ENCODE data around the gene KMT2D. TPM values are rescaled to one million over a fixed set of nuclear protein-coding genes. Genes with fewer than 3 reads are reported as not detected.

The KMT2D gene
- total RNA-seq, 1 donor from 2014 or later: 106 TPM

GRCh38 chr12:49084438-49084837 lies 23.8 kb upstream of the KMT2D start:
- intact Hi-C loops (cut with DNase I): no loop called here

DNA sequence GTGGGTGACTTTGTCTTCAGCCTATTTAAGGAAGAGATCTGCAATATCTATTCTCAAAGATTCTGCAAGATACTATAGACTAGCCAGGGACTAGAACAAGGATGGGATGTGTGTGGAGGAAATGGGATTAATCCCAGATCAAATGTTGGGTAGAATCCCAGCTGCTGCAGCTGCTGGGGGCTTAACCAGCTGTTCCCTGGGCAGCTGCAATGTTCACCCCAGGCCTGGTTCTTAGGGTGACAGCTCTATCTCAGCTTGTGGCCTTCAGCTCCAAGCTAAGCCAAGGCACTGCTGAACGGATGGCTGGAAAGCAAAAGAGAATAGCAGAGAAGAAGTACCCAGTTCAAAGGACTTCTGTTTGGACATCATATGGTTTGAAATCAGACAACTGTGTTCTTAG lies 19.2 kb upstream of the KMT2D start:
- Histone ChIP-seq H3K4me3 (no peak overlapping the region), H3K9me3 (no peaks in the 10 kb centered on the region), H3K27ac (no peak overlapping the region), H3K4me1 (no peaks in the 10 kb centered on the region), H3K27me3 (no peaks in the 10 kb centered on the region), H3K36me3 (no peaks in the 10 kb centered on the region)
- TF ChIP-seq, protein P1, sequence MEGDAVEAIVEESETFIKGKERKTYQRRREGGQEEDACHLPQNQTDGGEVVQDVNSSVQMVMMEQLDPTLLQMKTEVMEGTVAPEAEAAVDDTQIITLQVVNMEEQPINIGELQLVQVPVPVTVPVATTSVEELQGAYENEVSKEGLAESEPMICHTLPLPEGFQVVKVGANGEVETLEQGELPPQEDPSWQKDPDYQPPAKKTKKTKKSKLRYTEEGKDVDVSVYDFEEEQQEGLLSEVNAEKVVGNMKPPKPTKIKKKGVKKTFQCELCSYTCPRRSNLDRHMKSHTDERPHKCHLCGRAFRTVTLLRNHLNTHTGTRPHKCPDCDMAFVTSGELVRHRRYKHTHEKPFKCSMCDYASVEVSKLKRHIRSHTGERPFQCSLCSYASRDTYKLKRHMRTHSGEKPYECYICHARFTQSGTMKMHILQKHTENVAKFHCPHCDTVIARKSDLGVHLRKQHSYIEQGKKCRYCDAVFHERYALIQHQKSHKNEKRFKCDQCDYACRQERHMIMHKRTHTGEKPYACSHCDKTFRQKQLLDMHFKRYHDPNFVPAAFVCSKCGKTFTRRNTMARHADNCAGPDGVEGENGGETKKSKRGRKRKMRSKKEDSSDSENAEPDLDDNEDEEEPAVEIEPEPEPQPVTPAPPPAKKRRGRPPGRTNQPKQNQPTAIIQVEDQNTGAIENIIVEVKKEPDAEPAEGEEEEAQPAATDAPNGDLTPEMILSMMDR (IDR thresholded peaks at IDR 0.05): no peak
- no peak for DNase-seq (ENCODE audit: low spot score in 2 of 2)
- intact Hi-C loops (cut with DNase I): no loop called here

More at GRCh38 chr12:49084438-49084837, 23.8 kb upstream of the KMT2D start:
- no peak overlapping the region for H3K27ac ChIP-seq
- H3K36me3 ChIP-seq: no peaks in the 10 kb centered on the region
- peaks cover 0 to 1% of the 10 kb centered on the region in 2 donors for H3K4me1 ChIP-seq
- no peak overlapping the region for H3K4me3 ChIP-seq
- TF ChIP-seq, protein P1 (IDR thresholded peaks at IDR 0.05): no peak
- no peak for DNase-seq (ENCODE audit: low spot score in 2 of 2)
- H3K9me3 ChIP-seq: no peaks in the 10 kb centered on the region
- no peaks in the 10 kb centered on the region for H3K27me3 ChIP-seq

DNA sequence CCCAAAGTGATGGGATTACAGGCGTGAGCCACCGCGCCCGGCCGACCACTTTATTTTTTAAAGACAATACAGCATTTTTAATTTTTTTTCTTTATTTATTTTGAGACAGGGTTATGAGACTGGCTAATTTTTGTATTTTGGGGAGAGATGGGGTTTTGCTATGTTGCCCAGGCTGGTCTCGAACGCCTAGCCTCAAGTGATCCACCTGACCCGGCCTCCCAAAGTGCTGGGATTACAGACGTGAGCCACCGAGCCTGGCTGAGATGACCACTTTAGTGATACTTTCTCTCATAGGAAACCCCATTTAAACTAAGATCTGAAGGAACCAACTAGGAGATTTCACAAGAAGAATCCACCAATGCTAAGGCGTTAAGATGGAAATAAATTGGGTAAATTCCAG lies 10.4 kb upstream of the KMT2D start:
- Histone ChIP-seq H3K36me3 (no peaks in the 10 kb centered on the region), H3K9me3 (no peaks in the 10 kb centered on the region), H3K4me3 (no peak overlapping the region), H3K4me1 (peaks cover 8 to 10% of the 10 kb centered on the region in 2 donors), H3K27ac (no peak overlapping the region), H3K27me3 (no peaks in the 10 kb centered on the region)
- TF ChIP-seq, protein P1 (IDR thresholded peaks at IDR 0.05): no peak
- intact Hi-C loops (cut with DNase I): loop anchor here (1.0 kb wide), 2 partner anchors 11 to 53 kb away; partner anchors contain the start of genes KMT2D and PRKAG1
- no peak for DNase-seq (ENCODE audit: low spot score in 2 of 2)

DNA sequence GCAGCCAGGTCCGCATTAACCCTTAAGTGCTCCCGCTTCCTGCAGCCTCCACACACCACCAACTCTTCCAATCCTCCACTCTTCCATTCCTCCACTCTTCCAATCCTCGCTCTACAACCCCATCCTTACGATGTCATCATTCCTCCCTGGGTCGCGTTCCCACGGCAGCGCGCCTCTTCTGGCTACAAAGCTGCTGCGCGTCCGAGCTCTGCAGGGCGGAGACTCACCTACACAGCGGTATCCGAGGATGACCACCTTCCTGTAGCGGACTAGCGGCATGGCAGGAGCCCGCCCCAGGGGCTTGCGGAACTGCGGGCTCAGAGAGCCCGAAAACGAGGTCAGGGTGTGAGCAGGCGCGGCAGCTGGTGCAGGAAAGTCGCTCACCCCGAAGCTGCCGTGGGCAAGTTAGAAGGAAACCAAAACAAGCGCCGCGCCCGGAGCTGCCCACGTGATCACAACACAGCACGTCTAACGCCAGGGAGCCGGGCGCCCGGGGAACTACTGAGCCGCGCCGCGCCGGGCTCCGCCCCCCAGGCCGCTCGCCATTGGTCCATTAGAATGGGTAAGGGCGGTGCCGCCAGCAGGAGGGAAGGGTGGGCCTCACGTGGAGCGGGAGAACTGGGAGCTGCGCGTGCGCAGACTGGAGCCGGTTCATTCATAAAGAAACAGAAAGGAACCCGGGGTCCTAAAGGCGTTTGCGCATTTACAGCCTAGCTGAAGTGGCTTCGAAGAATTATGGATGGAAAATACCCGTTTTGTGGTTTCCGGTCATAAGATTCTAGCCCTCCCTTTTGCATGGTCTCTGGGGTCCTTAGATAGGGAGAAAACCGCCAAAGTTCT lies 9.1 kb upstream of the KMT2D start, which contains the start of gene RHEBL1:
Gene RHEBL1 (minus strand): TSS at position 473 of the 840 bp plus-strand sequence. CDS start 194 bp downstream, at position 279.
- intact Hi-C loops (cut with DNase I): loop anchor here (1.0 to 10.0 kb wide), 5 partner anchors 9 to 275 kb away; partner anchors contain the start of genes DNAJC22, KMT2D, LMBR1L and PRKAG1
- Histone ChIP-seq H3K4me3 (peak within 1 kb of the TSS; percentile 67 to 99), H3K4me1 (peaks cover 8 to 10% of the 10 kb centered on the region in 2 donors), H3K9me3 (no peaks in the 10 kb centered on the region), H3K27ac (peak within 1 kb of the TSS in 1 of 2 donors; percentile 61), H3K27me3 (no peaks in the 10 kb centered on the region), H3K36me3 (no peaks in the 10 kb centered on the region)
- TF ChIP-seq, protein P1 (IDR thresholded peaks at IDR 0.05): no peak
- peak; percentile 96 to 99 for DNase-seq (ENCODE audit: low spot score in 2 of 2)

DNA sequence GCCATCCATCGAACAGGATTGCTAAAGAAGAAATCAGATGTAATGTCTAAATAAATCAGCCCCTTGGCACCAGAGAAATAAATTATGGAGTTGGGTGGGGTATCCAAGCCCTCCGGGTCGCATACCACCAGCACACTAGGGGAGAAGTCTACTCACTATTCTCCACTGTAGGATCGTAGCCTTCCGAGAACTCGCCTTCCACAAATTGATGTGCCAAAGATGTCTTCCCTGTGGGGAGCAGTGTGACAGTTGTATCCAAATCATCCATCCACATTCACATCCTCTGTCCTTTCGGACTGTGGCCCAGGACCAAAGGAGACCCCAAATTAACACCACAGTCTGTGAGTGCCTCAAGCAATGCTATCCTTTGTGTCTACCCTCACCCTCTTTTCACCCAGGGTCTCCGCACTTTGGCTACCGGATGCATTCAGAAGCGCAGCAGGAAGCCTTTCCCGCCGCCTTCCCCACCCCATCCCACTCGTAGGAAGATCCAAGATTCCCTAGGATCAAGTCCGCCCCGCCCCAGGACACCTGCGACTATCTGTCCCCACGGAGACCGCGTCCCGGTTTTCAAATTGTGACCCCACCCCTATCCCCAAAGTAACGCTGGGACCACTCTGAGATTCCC lies 8.4 kb upstream of the KMT2D start:
- H3K9me3 ChIP-seq: no peaks in the 10 kb centered on the region
- peak overlapping the region; percentile 67 to 99 for H3K4me3 ChIP-seq
- no peak overlapping the region for H3K27ac ChIP-seq
- TF ChIP-seq, protein P1 (IDR thresholded peaks at IDR 0.05): no peak
- intact Hi-C loops (cut with DNase I): loop anchor here (1.0 to 10.0 kb wide), 3 partner anchors 41 to 276 kb away; partner anchors contain the start of genes DNAJC22, LMBR1L and TUBA1B
- no peak for DNase-seq (ENCODE audit: low spot score in 2 of 2)
- no peaks in the 10 kb centered on the region for H3K36me3 ChIP-seq
- H3K4me1 ChIP-seq: peaks cover 8 to 10% of the 10 kb centered on the region in 2 donors
- no peaks in the 10 kb centered on the region for H3K27me3 ChIP-seq
